CD4-positive, alpha-beta memory T cell (primary cell): Measurements from ENCODE around the gene WDR19. TPM values are rescaled to one million over a fixed set of nuclear protein-coding genes. Genes with fewer than 3 reads are reported as not detected.
A peak's percentile ranks its signal among the peaks of the same experiment; 100 is the strongest.

Experiments
- CTCF ChIA-PET: fragments of 350-600 bp; sonication (Branson Sonifier 250); formaldehyde crosslinking; loops from one replicate; lab custom pipeline; 2021; ENCODE audit warnings: inconsistent platforms; ENCODE audit not compliant: partially characterized antibody; lab: Charles Lee
- POLR2A ChIA-PET: fragments of 350-600 bp; sonication (Branson Sonifier 250); formaldehyde crosslinking; loops from one replicate; lab custom pipeline; 2021; ENCODE audit not compliant: partially characterized antibody; lab: Charles Lee
- DNase-seq, 5 donors: peaks; one replicate each; pipeline versions ENCODE4 v3.0.0 to v3.0.0-alpha.2; 2020 to 2022; ENCODE audit warnings: mixed read lengths in 1 of 5
- H3K27ac ChIP-seq: one replicate; pipeline ENCODE4 v1.7.0; 2013; ENCODE audit warnings: low read depth, low read length
- H3K27me3 ChIP-seq: 2 replicates; pipeline ENCODE4 v1.7.0; 2013; ENCODE audit warnings: mild to moderate bottlenecking, low read length, moderate library complexity; ENCODE audit not compliant: insufficient read depth
- H3K36me3 ChIP-seq: 2 replicates; pipeline ENCODE4 v1.7.0; 2013; ENCODE audit warnings: mild to moderate bottlenecking, low read length, moderate library complexity; ENCODE audit not compliant: insufficient read depth
- H3K4me1 ChIP-seq: 2 replicates; pipeline ENCODE4 v1.7.0; 2013; ENCODE audit warnings: mild to moderate bottlenecking, low read length, moderate library complexity; ENCODE audit not compliant: insufficient read depth
- H3K4me3 ChIP-seq, 2 donors: one replicate each; pipeline ENCODE4 v1.7.0; 2013; ENCODE audit warnings: low read length in 2 of 2, mild to moderate bottlenecking in 1 of 2
- H3K9me3 ChIP-seq, 2 donors: one replicate each; pipeline ENCODE4 v1.7.0; 2013; ENCODE audit warnings: low read length in 2 of 2, control low read depth in 1 of 2; ENCODE audit not compliant: control insufficient read depth in 1 of 2
- H3K27ac Mint-ChIP-seq, 7 donors: one replicate each; pipeline ENCODE4 v1.8.0; 2020 to 2021; ENCODE audit warnings: mixed read lengths in 7 of 7, mild to moderate bottlenecking in 6 of 7, inconsistent platforms in 3 of 7, moderate library complexity in 3 of 7
- H3K27me3 Mint-ChIP-seq, 2 donors: one replicate each; pipeline ENCODE4 v1.8.0; 2020 to 2021; ENCODE audit warnings: mixed read lengths in 2 of 2
- H3K36me3 Mint-ChIP-seq, 2 donors: one replicate each; pipeline ENCODE4 v1.8.0; 2020 to 2021; ENCODE audit warnings: mixed read lengths in 2 of 2, inconsistent platforms in 1 of 2, mild to moderate bottlenecking in 1 of 2
- H3K4me1 Mint-ChIP-seq, 4 donors: one replicate each; pipeline ENCODE4 v1.8.0; 2020 to 2021; ENCODE audit warnings: mixed read lengths in 4 of 4, mild to moderate bottlenecking in 1 of 4
- H3K4me3 Mint-ChIP-seq, 8 donors: one replicate each; pipeline ENCODE4 v1.8.0; 2020 to 2021; ENCODE audit warnings: mixed read lengths in 8 of 8, mild to moderate bottlenecking in 7 of 8, moderate library complexity in 6 of 8, inconsistent platforms in 3 of 8
- H3K9me3 Mint-ChIP-seq, 8 donors: one replicate each; pipeline ENCODE4 v1.8.0; 2020 to 2021; ENCODE audit warnings: mixed read lengths in 8 of 8, mild to moderate bottlenecking in 5 of 8, inconsistent platforms in 3 of 8, moderate library complexity in 1 of 8
- intact Hi-C: fragments of 100-400 bp; cut with micrococcal nuclease; formaldehyde crosslinking; loops from one replicate; pipeline ENCODE4 v1.15.1; 2023
- polyA plus RNA-seq, 2 donors: library from polyadenylated mRNA; unstranded; fragments of 300-500 nt; fragmentation: Illumina TruSeq; gene quantifications; one replicate each; pipeline ENCODE4 v1.2.3, GENCODE V29; 2021
- total RNA-seq, 2 experiments: library from RNA; stranded (reverse); gene quantifications; one replicate each; pipeline ENCODE4 v1.2.3, GENCODE V29; 2021

Gene WDR19
- total and polyA plus RNA-seq, 4 experiments from 2014 or later, result 2.3 to 36.8 (median 18.5) TPM

DNA sequence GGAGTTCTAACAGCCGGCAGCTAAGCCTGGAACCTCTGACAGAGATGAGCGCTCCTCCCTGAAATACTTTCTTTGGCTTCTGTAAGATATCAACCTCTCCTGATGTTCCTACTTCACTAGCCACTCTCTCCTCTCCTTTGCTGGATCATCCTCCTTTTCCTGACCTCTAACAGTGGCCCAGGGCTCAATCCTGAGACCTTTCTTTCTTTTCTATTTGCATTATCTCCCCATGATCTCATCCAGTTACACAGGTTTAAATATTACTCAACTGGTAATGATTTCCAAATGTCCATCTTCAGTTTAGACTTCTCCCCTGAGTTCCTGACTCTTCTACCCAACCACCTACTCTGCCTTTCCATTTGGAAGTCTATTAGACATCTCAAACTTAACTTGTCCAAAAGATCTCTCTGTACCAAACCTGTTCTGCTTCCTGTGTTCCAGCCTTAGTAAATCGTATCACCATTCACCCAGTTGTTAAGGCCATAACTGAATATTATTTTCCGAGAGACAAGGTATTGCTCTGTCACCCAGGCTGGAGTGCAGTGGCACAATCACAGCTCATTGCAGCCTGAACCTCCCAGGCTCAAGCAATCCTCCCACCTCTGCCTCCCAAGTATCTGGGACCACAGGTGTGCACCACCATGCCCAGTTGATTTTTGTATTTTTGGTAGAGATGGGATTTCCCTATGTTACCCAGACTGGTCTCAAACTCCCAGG, 142.7 kb downstream of the WDR19 start:
- H3K27ac ChIP-seq, result no peak overlapping the region
- H3K4me1 ChIP-seq, result no peaks in the 10 kb centered on the region
- ChIA-PET CTCF (no interaction called here), POLR2A (no interaction called here)
- Mint-ChIP-seq H3K27me3 (no peaks in the 10 kb centered on the region), H3K4me1 (peaks cover 0 to 9% (median 3%) of the 10 kb centered on the region in 4 donors), H3K36me3 (peaks cover 53 to 55% of the 10 kb centered on the region in 2 donors), H3K9me3 (no peaks in the 10 kb centered on the region), H3K4me3 (no peak overlapping the region), H3K27ac (peak overlapping the region in 2 of 7 donors; percentile 19 to 49)
- H3K9me3 ChIP-seq, result no peaks in the 10 kb centered on the region
- no peak for DNase-seq
- H3K27me3 ChIP-seq, result no peaks in the 10 kb centered on the region
- intact Hi-C loops, result no loop called here
- no peak overlapping the region for H3K4me3 ChIP-seq
- peaks cover 10% of the 10 kb centered on the region for H3K36me3 ChIP-seq

DNA sequence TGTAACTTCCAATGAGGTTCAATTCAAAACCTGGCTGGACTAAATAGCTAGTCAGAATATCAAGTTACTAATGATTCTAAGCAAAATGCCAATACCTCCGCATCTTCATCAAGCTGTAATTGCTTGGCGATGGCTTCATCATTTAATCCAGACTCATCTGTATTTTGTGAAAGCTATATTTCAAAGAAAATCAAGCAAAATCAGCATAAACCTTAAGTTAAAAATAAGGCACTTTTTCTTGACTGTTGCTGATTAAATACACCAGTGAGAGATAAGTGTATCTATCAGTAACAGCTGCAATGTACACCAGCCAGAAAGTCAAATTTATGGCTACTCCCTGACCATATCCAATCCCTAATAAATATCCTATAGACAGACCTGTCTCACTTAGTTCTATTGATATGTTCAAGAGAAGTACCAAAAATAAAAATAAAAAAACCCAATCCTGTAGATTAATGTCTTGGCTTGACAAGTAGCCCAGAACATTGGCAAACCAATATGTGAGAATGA, 144.2 kb downstream of the WDR19 start:
- no peaks in the 10 kb centered on the region for H3K27me3 ChIP-seq
- H3K27me3 Mint-ChIP-seq, result no peaks in the 10 kb centered on the region
- intact Hi-C loops, result no loop called here
- H3K27ac ChIP-seq, result no peak overlapping the region
- H3K36me3 Mint-ChIP-seq, result peaks cover 47 to 49% of the 10 kb centered on the region in 2 donors
- ChIA-PET POLR2A (no interaction called here), CTCF (no interaction called here)
- no peaks in the 10 kb centered on the region for H3K9me3 ChIP-seq
- no peak overlapping the region for H3K4me3 Mint-ChIP-seq
- DNase-seq, result no peak
- no peaks in the 10 kb centered on the region for H3K4me1 ChIP-seq
- H3K27ac Mint-ChIP-seq, result peak overlapping the region in 1 of 7 donors; percentile 20
- H3K36me3 ChIP-seq, result peaks cover 10% of the 10 kb centered on the region
- no peak overlapping the region for H3K4me3 ChIP-seq
- H3K4me1 Mint-ChIP-seq, result peaks cover 8 to 12% (median 9%) of the 10 kb centered on the region in 4 donors
- no peaks in the 10 kb centered on the region for H3K9me3 Mint-ChIP-seq

- Mint-ChIP-seq H3K27ac (peak overlapping the region in 1 of 7 donors; percentile 23), H3K4me1 (peaks cover 9 to 25% (median 18%) of the 10 kb centered on the region in 4 donors), H3K36me3 (peaks cover 17 to 26% of the 10 kb centered on the region in 2 donors), H3K9me3 (no peaks in the 10 kb centered on the region), H3K27me3 (no peaks in the 10 kb centered on the region), H3K4me3 (no peak overlapping the region)
- Histone ChIP-seq H3K36me3 (peaks cover 6% of the 10 kb centered on the region), H3K27me3 (no peaks in the 10 kb centered on the region), H3K27ac (no peak overlapping the region), H3K4me1 (no peaks in the 10 kb centered on the region), H3K4me3 (no peak overlapping the region), H3K9me3 (no peaks in the 10 kb centered on the region)
- no peak for DNase-seq
- intact Hi-C loops, result no loop called here
- CTCF ChIA-PET, result no interaction called here
- POLR2A ChIA-PET, result no interaction called here
These were observed 148.0 kb downstream of the WDR19 start for GRCh38 chr4:39330353-39330752.

DNA sequence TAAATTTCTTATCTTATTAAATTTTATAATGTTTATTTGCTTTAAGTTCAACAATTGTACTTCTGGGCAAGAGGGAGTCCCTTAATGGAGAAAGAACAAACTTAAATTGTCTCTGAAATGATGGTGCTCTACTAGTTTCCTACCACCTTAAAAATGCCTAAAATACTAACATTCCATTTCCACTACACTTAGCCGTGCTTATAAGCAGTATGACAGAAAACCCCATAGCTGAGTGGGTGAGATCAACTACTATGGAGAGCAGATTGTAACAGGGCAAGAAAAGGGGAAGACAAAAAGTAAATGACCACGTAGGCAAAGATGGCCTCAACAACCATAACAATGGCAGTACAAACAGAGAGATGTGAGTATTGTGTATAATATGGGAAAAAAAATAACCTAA, 148.9 kb downstream of the WDR19 start:
- peaks cover 12 to 30% (median 24%) of the 10 kb centered on the region in 4 donors for H3K4me1 Mint-ChIP-seq

More for the DNA sequence above, 148.9 kb downstream of the WDR19 start:
- H3K27me3 ChIP-seq, result no peaks in the 10 kb centered on the region
- no peaks in the 10 kb centered on the region for H3K9me3 Mint-ChIP-seq
- no peaks in the 10 kb centered on the region for H3K4me1 ChIP-seq
- DNase-seq, result no peak
- no peak overlapping the region for H3K27ac ChIP-seq
- peaks cover 15 to 22% of the 10 kb centered on the region in 2 donors for H3K36me3 Mint-ChIP-seq
- no peak overlapping the region for H3K27ac Mint-ChIP-seq
- H3K36me3 ChIP-seq, result peaks cover 6% of the 10 kb centered on the region
- ChIA-PET CTCF (no interaction called here), POLR2A (no interaction called here)
- H3K4me3 Mint-ChIP-seq, result no peak overlapping the region
- no peak overlapping the region for H3K4me3 ChIP-seq
- intact Hi-C loops, result no loop called here
- H3K27me3 Mint-ChIP-seq, result no peaks in the 10 kb centered on the region
- no peaks in the 10 kb centered on the region for H3K9me3 ChIP-seq

Other genes starting within 250 kb of the WDR19 start
- gene TMEM156, start 150.1 kb upstream of the WDR19 start, total RNA-seq, result 10 to 100 TPM; 16.8 to 19.3 TPM
- gene TMEM156, start 150.1 kb upstream of the WDR19 start, polyA plus RNA-seq, result 10 to 100 TPM; 46.2 to 53.1 TPM
- gene KLHL5, start 120.3 kb upstream of the WDR19 start, total RNA-seq, result 10 to 100 TPM; 37.6 to 38.4 TPM
- gene KLHL5, start 120.3 kb upstream of the WDR19 start, polyA plus RNA-seq, result 10 to 100 TPM; 18.6 to 23.1 TPM
- gene RFC1, start 183.8 kb downstream of the WDR19 start, total RNA-seq, result 10 to 100 TPM; 62.5 to 70.6 TPM
- gene RFC1, start 183.8 kb downstream of the WDR19 start, polyA plus RNA-seq, result 10 to 100 TPM in 1 of 2 donors, 1 to 10 TPM in 1; 6.2 to 46.2 TPM
- gene KLB, start 224.4 kb downstream of the WDR19 start, total RNA-seq, result not detected
- gene KLB, start 224.4 kb downstream of the WDR19 start, polyA plus RNA-seq, result under 1 TPM in 1 of 2 donors, not detected in 1; 0.06 TPM